Activated CD4-positive, alpha-beta T cell treated with anti-CD3 and anti-CD28 coated beads, Interleukin-2, amount 10 ng/mL, durations not matched to agents 24 days and 14 days (primary cell): ENCODE data around the gene CHSY1. TPM values are rescaled to one million over a fixed set of nuclear protein-coding genes. Genes with fewer than 3 reads are reported as not detected.

Experiments
- DNase-seq: peaks from one replicate; pipeline ENCODE4 v3.0.0; 2022
- H3K27ac Mint-ChIP-seq: one replicate; pipeline ENCODE4 v1.8.0; 2022; ENCODE audit warnings: mild to moderate bottlenecking, mixed read lengths
- H3K27me3 Mint-ChIP-seq: one replicate; pipeline ENCODE4 v1.8.0; 2022; ENCODE audit warnings: mixed read lengths
- H3K36me3 Mint-ChIP-seq: one replicate; pipeline ENCODE4 v1.8.0; 2022; ENCODE audit warnings: low read depth, mild to moderate bottlenecking, mixed read lengths
- H3K4me1 Mint-ChIP-seq: one replicate; pipeline ENCODE4 v1.8.0; 2021; ENCODE audit warnings: mixed read lengths
- H3K4me3 Mint-ChIP-seq: one replicate; pipeline ENCODE4 v1.8.0; 2022; ENCODE audit warnings: mild to moderate bottlenecking, moderate library complexity, mixed read lengths
- H3K9me3 Mint-ChIP-seq: one replicate; pipeline ENCODE4 v1.8.0; 2021; ENCODE audit warnings: mixed read lengths
- intact Hi-C: fragments of 100-400 bp; cut with micrococcal nuclease; formaldehyde crosslinking; loops from one replicate; pipeline ENCODE4 v1.15.1; 2023
- total RNA-seq: library from RNA; stranded (reverse); gene quantifications from 2 replicates; pipeline ENCODE4 v1.2.3, GENCODE V29; 2022

The CHSY1 gene
- total RNA-seq, 1 donor from 2014 or later, result 62.6 TPM

DNA sequence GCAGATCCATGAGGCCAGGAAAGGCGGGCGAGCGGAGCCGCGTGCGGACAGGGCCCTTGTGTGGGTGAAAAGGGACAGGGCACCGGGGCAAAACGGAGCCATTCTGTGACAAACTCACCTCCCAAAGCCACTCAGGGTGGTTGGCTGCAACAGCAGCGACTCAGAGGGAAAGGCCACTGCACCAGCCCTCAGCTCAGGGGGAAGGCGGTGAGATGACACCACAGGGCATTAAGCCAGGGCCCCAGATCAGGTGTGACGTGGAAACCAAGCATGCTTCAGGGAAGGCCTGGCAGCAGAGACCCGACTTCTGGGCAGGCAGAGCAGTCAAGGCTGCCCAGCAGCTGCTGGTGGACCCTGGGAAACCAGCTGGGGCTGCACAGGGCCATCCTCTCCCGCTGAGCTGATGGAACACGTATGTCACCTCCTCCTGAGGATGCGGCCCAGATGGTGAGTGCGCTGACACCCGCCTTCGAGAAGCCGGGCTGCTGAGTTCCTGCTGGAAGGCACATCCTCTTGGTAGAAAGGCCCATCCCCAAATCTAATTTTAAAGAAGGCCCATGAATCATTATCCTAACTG is 82.3 kb downstream of the CHSY1 start:
- DNase-seq, result no peak
- intact Hi-C loops, result loop anchor here (2.0 kb wide), 1 partner anchor 13 kb away; no protein-coding TSS in a partner anchor

DNA sequence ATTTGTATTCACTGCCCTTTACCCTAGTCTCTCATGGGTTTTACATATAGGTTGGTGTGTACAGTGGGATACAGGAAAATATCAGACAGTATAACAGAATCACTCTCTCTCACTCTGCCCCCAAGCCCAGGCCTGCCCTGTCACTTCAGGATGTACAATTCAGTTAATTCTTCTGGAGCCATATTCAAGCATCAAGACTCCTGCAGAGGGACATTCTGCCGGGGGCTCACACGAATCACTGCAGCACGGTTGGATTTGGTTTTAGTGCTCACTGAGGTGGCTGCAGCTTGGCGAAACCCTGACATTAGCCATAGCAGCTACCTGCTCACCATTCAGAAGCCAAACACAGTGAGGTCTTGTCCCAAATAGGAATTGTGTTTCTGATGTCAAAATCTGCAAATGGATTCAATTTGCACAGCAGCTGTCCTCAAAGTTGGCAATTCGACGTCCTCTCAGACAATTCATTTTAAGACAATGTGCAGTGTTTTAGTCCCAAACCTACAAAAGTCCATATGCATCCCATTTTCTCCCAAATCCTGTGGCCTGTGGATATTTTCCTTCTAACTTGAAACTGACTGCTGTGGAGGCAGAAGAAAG is 82.9 kb downstream of the CHSY1 start:
- H3K27me3 Mint-ChIP-seq, result no peaks in the 10 kb centered on the region
- H3K4me1 Mint-ChIP-seq, result peaks cover 49% of the 10 kb centered on the region

More for the DNA sequence above, 82.3 kb downstream of the CHSY1 start:
- H3K4me3 Mint-ChIP-seq, result no peak overlapping the region
- peaks cover 8% of the 10 kb centered on the region for H3K9me3 Mint-ChIP-seq
- H3K27ac Mint-ChIP-seq, result peak overlapping the region; percentile 96
- no peaks in the 10 kb centered on the region for H3K27me3 Mint-ChIP-seq
- H3K4me1 Mint-ChIP-seq, result peaks cover 55% of the 10 kb centered on the region
- H3K36me3 Mint-ChIP-seq, result peaks cover 37% of the 10 kb centered on the region

DNA sequence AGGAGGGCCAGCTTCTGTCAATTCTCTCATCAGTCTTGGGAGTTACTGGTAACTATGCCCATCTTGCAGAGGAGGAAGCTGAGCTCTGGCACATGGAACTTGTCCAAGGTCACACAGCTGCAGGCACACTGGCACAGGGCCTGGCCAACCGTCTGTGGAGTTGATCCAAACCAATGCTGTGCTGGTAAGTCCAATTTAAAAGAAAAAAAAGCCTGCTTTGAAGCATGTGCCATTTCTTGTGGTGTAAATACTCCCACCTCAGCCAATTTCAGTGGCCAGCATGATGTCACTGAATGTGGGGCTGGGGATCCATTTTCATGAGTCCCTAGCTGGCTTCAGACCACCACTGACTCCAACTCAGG is 83.4 kb downstream of the CHSY1 start:
- Mint-ChIP-seq H3K4me3 (peak overlapping the region; percentile 80), H3K4me1 (peaks cover 45% of the 10 kb centered on the region), H3K27me3 (no peaks in the 10 kb centered on the region), H3K36me3 (peaks cover 34% of the 10 kb centered on the region), H3K27ac (peak overlapping the region; percentile 96), H3K9me3 (peaks cover 16% of the 10 kb centered on the region)
- no peak for DNase-seq
- intact Hi-C loops, result loop anchor here (1.0 to 2.0 kb wide), 3 partner anchors 9 to 38 kb away; no protein-coding TSS in a partner anchor

More for the DNA sequence above, 82.9 kb downstream of the CHSY1 start:
- Mint-ChIP-seq H3K4me3 (peak overlapping the region; percentile 48), H3K9me3 (peaks cover 13% of the 10 kb centered on the region), H3K27ac (peak overlapping the region; percentile 96), H3K36me3 (peaks cover 37% of the 10 kb centered on the region)
- intact Hi-C loops, result loop anchor here (1.0 to 2.0 kb wide), 3 partner anchors 10 to 37 kb away; no protein-coding TSS in a partner anchor
- no peak for DNase-seq

DNA sequence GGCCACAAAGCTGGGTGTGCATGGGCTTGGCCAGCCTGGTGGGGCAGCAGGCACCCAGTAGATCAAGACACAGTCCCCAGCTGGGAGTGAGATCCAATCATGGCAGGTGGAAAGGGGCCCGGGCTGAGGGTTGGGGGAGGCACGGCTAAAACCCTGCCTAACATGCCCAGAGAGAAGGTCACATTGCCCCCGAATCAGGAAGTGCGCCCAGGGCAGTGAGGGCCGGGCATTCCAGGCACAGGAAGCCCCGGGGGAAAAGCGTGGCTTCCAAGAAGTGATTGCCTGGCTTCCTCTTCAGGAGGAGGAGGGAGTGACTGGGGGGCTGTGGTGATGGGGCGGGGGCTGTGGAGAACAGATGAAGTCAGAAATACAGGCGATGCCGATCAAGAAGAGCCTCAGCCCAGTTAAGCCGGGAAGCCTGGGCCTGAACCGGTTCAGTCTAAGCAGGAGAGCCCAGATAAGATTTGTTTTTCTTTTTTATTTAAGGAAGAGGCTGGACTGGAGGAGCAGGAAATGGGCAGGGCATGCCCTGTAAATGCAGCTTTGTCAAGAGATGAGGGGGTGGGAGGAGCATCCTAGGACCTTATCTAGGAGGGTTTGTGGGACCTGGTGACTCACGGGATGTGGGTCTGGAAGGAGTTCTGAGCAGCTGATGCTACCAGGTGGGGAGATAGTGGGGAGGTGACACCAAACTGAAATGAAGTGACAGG is 83.9 kb downstream of the CHSY1 start:
- H3K27ac Mint-ChIP-seq, result peak overlapping the region; percentile 96
- peak overlapping the region; percentile 80 for H3K4me3 Mint-ChIP-seq
- peak; percentile 93 for DNase-seq
- H3K9me3 Mint-ChIP-seq, result peaks cover 17% of the 10 kb centered on the region
- peaks cover 31% of the 10 kb centered on the region for H3K36me3 Mint-ChIP-seq
- H3K27me3 Mint-ChIP-seq, result no peaks in the 10 kb centered on the region
- intact Hi-C loops, result loop anchor here (1.0 to 2.0 kb wide), 3 partner anchors 9 to 38 kb away; no protein-coding TSS in a partner anchor
- H3K4me1 Mint-ChIP-seq, result peaks cover 43% of the 10 kb centered on the region

DNA sequence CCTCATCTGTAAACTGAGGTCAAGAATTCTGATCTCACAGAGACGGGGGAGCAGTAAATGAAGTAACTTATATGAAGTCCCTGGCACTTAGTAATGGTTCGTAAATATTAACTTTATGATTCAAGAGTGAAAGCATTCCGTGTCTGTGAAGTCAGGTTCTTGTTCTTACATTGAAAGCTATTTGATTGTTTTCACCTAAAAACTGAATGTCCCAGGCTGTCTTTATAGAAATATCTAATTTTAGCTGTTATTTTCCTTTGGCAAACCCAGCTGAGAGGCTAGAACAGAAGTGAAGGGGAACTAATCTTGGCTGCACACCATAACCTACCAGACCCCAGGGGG is 84.5 kb downstream of the CHSY1 start:
- no peak for DNase-seq
- peak overlapping the region; percentile 96 for H3K27ac Mint-ChIP-seq
- peaks cover 31% of the 10 kb centered on the region for H3K36me3 Mint-ChIP-seq
- H3K4me1 Mint-ChIP-seq, result peaks cover 40% of the 10 kb centered on the region
- peaks cover 17% of the 10 kb centered on the region for H3K9me3 Mint-ChIP-seq
- intact Hi-C loops, result no loop called here
- peak overlapping the region; percentile 80 for H3K4me3 Mint-ChIP-seq
- H3K27me3 Mint-ChIP-seq, result no peaks in the 10 kb centered on the region

DNA sequence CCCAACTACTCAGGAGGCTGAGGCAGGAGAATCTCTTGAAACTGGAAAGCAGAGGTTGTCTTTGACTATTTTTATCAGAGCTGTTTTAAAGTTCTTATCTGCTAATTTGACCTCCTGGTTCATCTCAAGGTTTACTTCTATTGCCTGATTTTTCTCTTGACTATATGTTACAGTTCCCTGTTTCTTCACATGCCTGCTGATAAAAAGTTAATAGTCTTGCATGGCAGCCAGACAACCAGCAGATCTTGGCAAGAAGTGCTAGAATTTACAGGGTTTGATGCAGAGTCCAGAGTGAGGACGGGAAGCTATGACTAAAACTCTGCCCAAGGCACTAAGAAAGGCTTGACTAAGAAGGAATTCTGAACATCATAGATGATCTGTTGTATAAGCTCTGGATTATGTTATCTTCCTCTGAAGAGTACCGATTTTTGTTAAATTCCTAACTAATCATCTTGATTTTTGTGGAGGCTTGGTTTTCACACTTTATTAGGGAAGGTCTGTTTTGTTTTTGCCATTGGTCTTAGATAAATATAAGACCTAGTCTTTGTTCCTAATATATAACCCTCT is 85.9 kb downstream of the CHSY1 start:
- Mint-ChIP-seq H3K27ac (no peak overlapping the region), H3K9me3 (peaks cover 17% of the 10 kb centered on the region), H3K27me3 (no peaks in the 10 kb centered on the region), H3K36me3 (peaks cover 34% of the 10 kb centered on the region), H3K4me1 (peaks cover 48% of the 10 kb centered on the region), H3K4me3 (no peak overlapping the region)
- no peak for DNase-seq
- intact Hi-C loops, result no loop called here

DNA sequence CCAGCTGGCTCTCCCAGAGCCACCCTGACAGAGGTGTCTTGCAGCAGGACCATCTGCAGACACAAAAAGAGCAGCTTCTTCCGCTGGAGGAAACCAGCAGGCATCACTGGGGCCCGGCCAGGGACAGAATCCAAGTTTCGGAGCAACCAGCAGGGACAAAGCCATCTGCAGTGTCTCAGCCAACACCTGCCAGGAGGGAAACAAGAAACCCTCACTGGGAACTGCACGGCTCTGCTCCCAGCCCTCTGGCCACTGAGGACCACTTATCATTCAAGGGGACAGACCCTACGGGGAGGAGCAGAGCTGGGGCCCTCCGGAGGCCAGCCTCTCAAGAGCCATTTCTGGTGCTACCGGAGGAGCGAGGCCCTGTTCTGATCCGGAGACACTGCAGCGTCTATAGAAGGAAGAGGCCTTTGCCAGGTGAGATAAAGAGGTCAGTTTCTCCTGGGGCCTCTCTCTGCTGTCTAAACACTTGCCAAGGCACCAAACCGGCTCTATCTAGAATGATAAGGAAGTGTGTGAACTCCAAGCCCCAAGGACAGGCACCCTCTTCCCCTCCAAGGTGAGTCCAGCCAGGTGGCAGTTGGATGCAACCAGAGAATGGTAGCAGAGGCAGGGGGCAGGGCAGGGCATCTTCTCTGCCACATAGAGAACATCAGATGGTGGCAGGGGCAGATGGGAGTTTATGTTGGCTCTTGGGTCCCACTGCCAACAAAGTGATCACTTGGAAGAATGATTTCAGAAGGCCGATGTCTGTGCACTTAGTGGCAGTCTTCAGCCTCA is 89.0 kb downstream of the CHSY1 start:
- Mint-ChIP-seq H3K9me3 (peaks cover 17% of the 10 kb centered on the region), H3K4me3 (no peak overlapping the region), H3K36me3 (peaks cover 29% of the 10 kb centered on the region), H3K27ac (no peak overlapping the region), H3K27me3 (no peaks in the 10 kb centered on the region), H3K4me1 (peaks cover 45% of the 10 kb centered on the region)
- intact Hi-C loops, result no loop called here
- no peak for DNase-seq

DNA sequence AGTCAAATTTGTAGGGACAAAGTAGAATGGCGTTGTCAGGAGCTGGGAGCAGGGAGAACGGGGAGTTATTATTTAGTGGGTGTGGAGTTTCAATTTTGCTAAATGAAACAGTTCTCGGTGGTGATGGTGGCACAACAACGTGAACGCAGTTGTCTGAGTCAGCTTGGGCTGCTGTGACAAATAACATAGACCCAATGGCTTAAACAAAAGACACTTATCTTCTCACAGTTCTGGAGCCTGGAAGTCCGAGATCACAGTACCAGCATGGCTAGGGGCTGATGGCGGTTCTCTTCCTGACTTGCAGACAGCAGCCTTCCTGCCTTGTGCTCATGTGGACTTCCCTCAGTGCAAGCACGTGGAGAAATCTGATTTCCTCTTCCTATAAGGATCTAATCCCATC is 90.2 kb downstream of the CHSY1 start:
- no peaks in the 10 kb centered on the region for H3K27me3 Mint-ChIP-seq
- peak; percentile 68 for DNase-seq
- intact Hi-C loops, result loop anchor here (1.0 to 2.0 kb wide), 3 partner anchors 34 to 91 kb away; partner anchors contain the start of gene CHSY1
- peaks cover 22% of the 10 kb centered on the region for H3K36me3 Mint-ChIP-seq
- H3K4me3 Mint-ChIP-seq, result peak overlapping the region; percentile 58
- H3K4me1 Mint-ChIP-seq, result peaks cover 35% of the 10 kb centered on the region
- H3K27ac Mint-ChIP-seq, result peak overlapping the region; percentile 87
- peaks cover 14% of the 10 kb centered on the region for H3K9me3 Mint-ChIP-seq

DNA sequence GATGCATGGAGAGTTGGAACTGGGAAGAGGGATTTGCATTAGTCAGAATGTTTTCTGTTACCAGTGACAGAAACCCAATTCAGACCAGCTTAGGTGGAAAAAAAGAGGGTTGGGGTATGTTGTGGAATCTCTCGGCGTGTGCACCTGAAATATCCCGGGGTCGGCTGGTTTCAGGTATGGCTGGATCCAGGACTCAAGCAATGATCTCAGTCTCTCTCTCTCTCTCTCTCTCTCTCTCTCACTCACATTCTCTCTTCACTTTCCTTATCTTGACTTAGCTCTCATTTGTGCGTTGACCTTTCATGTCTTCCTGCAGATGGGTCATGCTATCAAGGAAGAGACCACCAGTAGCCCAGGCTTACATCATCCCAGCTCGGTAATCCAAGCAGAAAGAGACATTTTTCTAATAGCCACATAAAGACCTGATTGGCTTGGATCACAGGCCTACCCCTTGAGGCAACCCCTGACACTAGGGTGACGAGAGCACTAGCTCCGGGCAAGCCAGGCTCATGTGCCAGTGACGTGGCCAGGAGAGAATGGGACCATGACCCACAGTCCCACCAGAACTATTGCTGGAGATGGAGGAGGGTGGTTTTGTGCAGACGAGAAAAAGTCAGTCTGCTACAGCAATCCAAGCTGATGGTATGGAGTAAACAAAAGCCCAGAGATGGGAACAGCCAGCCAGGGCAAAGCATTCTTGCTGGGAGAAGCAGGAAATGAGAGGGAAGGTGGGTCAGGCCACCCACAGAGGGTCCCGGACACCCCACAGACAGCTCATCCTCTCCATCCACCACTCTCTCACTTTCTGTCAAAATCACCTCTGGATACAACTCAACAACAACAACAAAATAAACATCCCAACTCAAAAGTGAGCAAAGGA is 91.7 kb downstream of the CHSY1 start:
- H3K4me3 Mint-ChIP-seq, result peak overlapping the region; percentile 64
- H3K27ac Mint-ChIP-seq, result peak overlapping the region; percentile 90
- peaks cover 16% of the 10 kb centered on the region for H3K36me3 Mint-ChIP-seq
- H3K27me3 Mint-ChIP-seq, result no peaks in the 10 kb centered on the region
- no peak for DNase-seq
- peaks cover 35% of the 10 kb centered on the region for H3K4me1 Mint-ChIP-seq
- peaks cover 9% of the 10 kb centered on the region for H3K9me3 Mint-ChIP-seq
- intact Hi-C loops, result loop anchor here (1.0 to 2.0 kb wide), 4 partner anchors 8 to 93 kb away; partner anchors contain the start of gene CHSY1

DNA sequence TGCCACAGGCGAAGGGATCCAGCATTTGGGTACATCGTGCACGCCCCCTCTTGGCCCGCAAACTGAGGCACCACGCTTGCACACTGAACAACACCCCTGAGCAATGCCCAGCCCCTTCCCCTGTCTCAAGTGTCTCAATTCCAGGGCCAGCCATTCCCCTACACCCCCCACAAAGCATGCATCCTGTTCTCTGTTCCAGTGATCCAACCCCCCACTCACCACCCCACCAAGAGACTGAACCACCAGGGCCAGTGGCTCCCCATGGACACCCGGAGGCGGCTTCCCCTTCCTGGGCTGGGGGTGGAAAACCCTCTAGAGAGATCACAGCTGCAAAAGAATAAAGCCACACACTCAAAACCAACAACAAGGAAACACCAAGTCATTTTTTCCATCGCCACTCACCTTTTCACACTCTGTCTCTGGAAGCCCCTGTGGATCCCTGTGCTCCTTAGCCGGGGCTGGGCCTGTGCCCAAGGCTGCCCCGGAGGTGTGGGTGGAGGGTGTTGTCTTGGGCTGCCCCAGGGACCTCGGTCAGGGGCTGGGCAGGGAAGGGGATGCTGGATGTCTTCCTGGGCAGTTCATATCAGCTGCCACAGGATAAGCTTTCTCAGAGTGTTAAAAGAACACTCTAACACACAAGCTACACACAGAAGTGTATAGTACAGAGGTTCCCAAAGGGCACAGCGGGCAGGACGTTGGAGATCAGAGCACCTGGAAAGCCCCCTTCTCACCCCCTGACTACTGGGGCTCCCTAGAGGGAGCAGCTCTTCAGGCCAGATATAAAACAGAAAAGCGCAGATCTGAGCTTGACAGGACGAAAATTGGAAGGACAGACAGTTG is 92.5 kb downstream of the CHSY1 start:
- peak; percentile 80 for DNase-seq
- Mint-ChIP-seq H3K4me3 (peak overlapping the region; percentile 64), H3K9me3 (peaks cover 7% of the 10 kb centered on the region), H3K36me3 (peaks cover 9% of the 10 kb centered on the region), H3K4me1 (peaks cover 35% of the 10 kb centered on the region), H3K27ac (peak overlapping the region; percentile 90), H3K27me3 (no peaks in the 10 kb centered on the region)
- intact Hi-C loops, result loop anchor here (1.0 to 2.0 kb wide), 3 partner anchors 9 to 41 kb away; no protein-coding TSS in a partner anchor

DNA sequence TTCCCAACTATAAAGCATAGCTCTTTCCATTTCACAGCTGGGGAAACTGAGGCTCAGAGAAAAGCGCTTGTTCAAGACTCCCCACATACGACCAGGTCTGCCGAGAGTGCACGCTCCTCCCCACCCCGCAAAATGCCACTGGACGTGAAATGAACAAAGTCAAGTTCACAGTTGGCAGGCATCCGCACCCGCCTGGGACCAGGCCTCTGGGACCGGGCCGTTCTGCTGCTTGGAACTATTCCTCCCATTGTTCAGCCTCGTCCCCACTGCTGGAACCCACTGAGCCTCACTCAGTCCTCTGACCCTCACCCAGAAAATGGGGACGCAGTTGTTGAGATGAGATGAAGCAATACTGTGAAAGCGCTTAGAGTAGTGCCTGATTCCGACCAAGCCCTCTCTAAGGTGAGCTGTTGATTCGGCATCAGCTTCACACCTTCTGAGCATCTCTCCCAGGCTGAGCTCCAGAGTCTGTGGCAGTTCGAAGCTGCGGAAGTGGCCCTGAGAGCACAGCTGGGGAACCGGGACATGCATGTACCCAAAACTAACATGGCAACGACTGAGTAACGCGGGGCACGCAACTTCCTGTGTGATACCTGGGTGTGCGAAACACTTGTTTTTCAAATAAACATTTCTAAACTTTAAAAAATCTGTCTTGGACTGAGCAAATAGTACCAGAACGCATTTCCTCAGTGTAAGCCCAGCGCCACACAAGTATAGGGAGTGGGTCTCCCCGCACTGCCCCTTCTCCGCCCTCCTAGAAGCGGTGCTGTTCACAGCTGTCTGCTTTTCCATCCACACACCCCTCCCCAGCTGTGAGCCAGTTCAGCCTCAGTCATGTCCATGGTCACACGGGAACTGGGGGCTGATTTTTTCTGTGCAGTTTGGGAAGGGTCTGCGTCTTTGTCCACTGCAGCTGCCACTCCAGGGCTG is 93.4 kb downstream of the CHSY1 start:
- Mint-ChIP-seq H3K27me3 (no peaks in the 10 kb centered on the region), H3K36me3 (peaks cover 3% of the 10 kb centered on the region), H3K27ac (peak overlapping the region; percentile 90), H3K9me3 (peaks cover under 1% of the 10 kb centered on the region), H3K4me1 (peaks cover 39% of the 10 kb centered on the region), H3K4me3 (no peak overlapping the region)
- intact Hi-C loops, result loop anchor here (1.0 to 2.0 kb wide), 3 partner anchors 10 to 42 kb away; no protein-coding TSS in a partner anchor
- no peak for DNase-seq
